HEK293 (cell line): ENCODE results near the gene PSMA2.

Experiments
- CTCF ChIA-PET: fragments of 350-600 bp; formaldehyde crosslinking; extraction: SDS; loops from one replicate; lab custom pipeline; 2021; ENCODE audit warnings: antibody characterized with exemption; lab: Yijun Ruan, JAX
- POLR2A ChIA-PET: fragments of 300-600 bp; formaldehyde crosslinking; extraction: SDS; loops from one replicate; lab custom pipeline; 2020; ENCODE audit warnings: antibody characterized with exemption, inconsistent platforms; lab: Yijun Ruan, JAX
- H3K27ac ChIP-seq: fragments of 200-500 bp; sonication (Bioruptor generic); 2 replicates; pipeline ENCODE4 v1.5.1; 2014; ENCODE audit warnings: low read depth, low read length, control low read depth, inconsistent platforms; ENCODE audit errors: extremely low read depth
- H3K36me3 ChIP-seq, 2 experiments: fragments of 200-500 bp in 1 of 2; sonication (Bioruptor generic) in 1 of 2; 1 replicate in 1 of 2; 2 replicates in 1 of 2; pipeline ENCODE4 v1.5.1; 2014 to 2017; ENCODE audit warnings: inconsistent platforms in 2 of 2, low read length in 2 of 2; ENCODE audit not compliant: control insufficient read depth in 2 of 2, insufficient read depth in 1 of 2
- H3K4me1 ChIP-seq: fragments of 200-500 bp; sonication (Bioruptor generic); 2 replicates; pipeline ENCODE4 v1.5.1; 2014; ENCODE audit warnings: mild to moderate bottlenecking, low read length, inconsistent platforms; ENCODE audit not compliant: control insufficient read depth, insufficient read depth
- H3K4me3 ChIP-seq: 2 replicates; pipeline ENCODE4 v1.5.1; 2011; ENCODE audit warnings: low read depth, mild to moderate bottlenecking, control low read depth, low read length, moderate library complexity
- H3K9me3 ChIP-seq: fragments of 200-500 bp; sonication (Bioruptor generic); 2 replicates; pipeline ENCODE4 v1.5.1; 2014; ENCODE audit warnings: low read depth, low read length, inconsistent platforms; ENCODE audit not compliant: control insufficient read depth, insufficient read depth
- GFI1B ChIP-seq: fragments of 450-650 bp; formaldehyde crosslinking; IDR thresholded peaks from 2 replicates; pipeline ENCODE4 v1.5.1; 2016; ENCODE audit warnings: missing biosample characterization, missing genetic modification characterization
- GLIS1 ChIP-seq: fragments of 450-650 bp; formaldehyde crosslinking; IDR thresholded peaks from 2 replicates; pipeline ENCODE4 v1.5.1; 2016; ENCODE audit warnings: missing biosample characterization, missing genetic modification characterization
- KLF7 ChIP-seq: fragments of 450-650 bp; formaldehyde crosslinking; IDR thresholded peaks from 2 replicates; pipeline ENCODE4 v1.5.1; 2016; ENCODE audit warnings: missing biosample characterization, missing genetic modification characterization, borderline replicate concordance
- PATZ1 ChIP-seq: fragments of 450-650 bp; formaldehyde crosslinking; IDR thresholded peaks from 2 replicates; pipeline ENCODE4 v1.5.1; 2016; ENCODE audit warnings: missing biosample characterization, missing genetic modification characterization
- TRIM28 ChIP-seq: IDR thresholded peaks from 2 replicates; pipeline ENCODE4 v1.6.1; 2011; ENCODE audit warnings: low read length, control low read depth, borderline replicate concordance
- WT1 ChIP-seq: fragments of 450-650 bp; formaldehyde crosslinking; IDR thresholded peaks from 2 replicates; pipeline ENCODE4 v1.5.1; 2016; ENCODE audit warnings: missing biosample characterization, missing genetic modification characterization
- ZBTB49 ChIP-seq: fragments of 450-650 bp; formaldehyde crosslinking; IDR thresholded peaks from 2 replicates; pipeline ENCODE4 v1.5.1; 2016; ENCODE audit warnings: missing biosample characterization, missing genetic modification characterization, low read depth
- ZNF155 ChIP-seq: fragments of 450-650 bp; formaldehyde crosslinking; IDR thresholded peaks from 2 replicates; pipeline ENCODE4 v1.5.1; 2016; ENCODE audit warnings: missing biosample characterization, missing genetic modification characterization
- ZNF23 ChIP-seq: fragments of 450-650 bp; formaldehyde crosslinking; IDR thresholded peaks from 2 replicates; pipeline ENCODE4 v1.5.1; 2016; ENCODE audit warnings: missing biosample characterization, missing genetic modification characterization, borderline replicate concordance
- ZNF366 ChIP-seq: fragments of 450-650 bp; formaldehyde crosslinking; conservative IDR thresholded peaks from 2 replicates; pipeline ENCODE4 v1.5.1; 2016; ENCODE audit warnings: missing biosample characterization, missing genetic modification characterization
- ZNF48 ChIP-seq: fragments of 450-650 bp; formaldehyde crosslinking; IDR thresholded peaks from 2 replicates; pipeline ENCODE4 v1.5.1; 2016; ENCODE audit warnings: missing biosample characterization, missing genetic modification characterization
- ZNF488 ChIP-seq: fragments of 450-650 bp; formaldehyde crosslinking; IDR thresholded peaks from 2 replicates; pipeline ENCODE4 v1.5.1; 2016; ENCODE audit warnings: missing biosample characterization, missing genetic modification characterization
- ZNF530 ChIP-seq: fragments of 450-650 bp; formaldehyde crosslinking; IDR thresholded peaks from 2 replicates; pipeline ENCODE4 v1.5.1; 2016; ENCODE audit warnings: low read depth, missing biosample characterization, missing genetic modification characterization
- ZNF558 ChIP-seq: fragments of 450-650 bp; formaldehyde crosslinking; IDR thresholded peaks from 2 replicates; pipeline ENCODE4 v1.5.1; 2016; ENCODE audit warnings: missing biosample characterization, missing genetic modification characterization
- ZNF585B ChIP-seq: fragments of 450-650 bp; formaldehyde crosslinking; IDR thresholded peaks from 2 replicates; pipeline ENCODE4 v1.5.1; 2016; ENCODE audit warnings: missing biosample characterization, missing genetic modification characterization
- ZNF600 ChIP-seq: fragments of 450-650 bp; formaldehyde crosslinking; IDR thresholded peaks from 2 replicates; pipeline ENCODE4 v1.5.1; 2016; ENCODE audit warnings: missing biosample characterization, missing genetic modification characterization
- ZNF610 ChIP-seq: fragments of 450-650 bp; formaldehyde crosslinking; IDR thresholded peaks from 2 replicates; pipeline ENCODE4 v1.5.1; 2016; ENCODE audit warnings: missing biosample characterization, missing genetic modification characterization, borderline replicate concordance
- ZNF629 ChIP-seq: fragments of 450-650 bp; formaldehyde crosslinking; IDR thresholded peaks from 2 replicates; pipeline ENCODE4 v1.5.1; 2017; ENCODE audit warnings: missing biosample characterization, missing genetic modification characterization
- ZNF645 ChIP-seq: fragments of 450-650 bp; formaldehyde crosslinking; IDR thresholded peaks from 2 replicates; pipeline ENCODE4; 2016; ENCODE audit warnings: missing biosample characterization, missing genetic modification characterization
- ZNF707 ChIP-seq: fragments of 450-650 bp; formaldehyde crosslinking; IDR thresholded peaks from 2 replicates; pipeline ENCODE4 v1.5.1; 2016; ENCODE audit warnings: missing biosample characterization, missing genetic modification characterization
- ZSCAN16 ChIP-seq: fragments of 450-650 bp; formaldehyde crosslinking; IDR thresholded peaks from 2 replicates; pipeline ENCODE4 v1.5.1; 2016; ENCODE audit warnings: missing biosample characterization, missing genetic modification characterization
- TF ChIP-seq, protein P1 (sequence below): fragments of 450-650 bp; formaldehyde crosslinking; IDR thresholded peaks from 2 replicates; pipeline ENCODE4 v1.5.1; 2016; ENCODE audit warnings: missing biosample characterization, missing genetic modification characterization, borderline replicate concordance
- TF ChIP-seq, protein P2 (sequence below): fragments of 450-650 bp; formaldehyde crosslinking; IDR thresholded peaks from 2 replicates; pipeline ENCODE4 v1.5.1; 2017; ENCODE audit warnings: missing biosample characterization, mild to moderate bottlenecking, missing genetic modification characterization, moderate library complexity

The PSMA2 gene

GRCh38 chr7:42926204-42926603 lies 5.8 kb downstream of the PSMA2 start:
- CTCF ChIA-PET: interaction anchor here (0.6 kb wide), 3 partner anchors 13 to 999 kb away, joined by 3 to 5 read pairs (median 4); no protein-coding TSS in a partner anchor
- no peaks in the 10 kb centered on the region for H3K4me1 ChIP-seq

GRCh38 chr7:42925630-42926029 lies 6.3 kb downstream of the PSMA2 start:
- Histone ChIP-seq H3K27ac (no peak overlapping the region), H3K36me3 (peaks cover 63 to 69% of the 10 kb centered on the region in 2 experiments), H3K9me3 (no peaks in the 10 kb centered on the region), H3K4me3 (no peak overlapping the region), H3K4me1 (no peaks in the 10 kb centered on the region)
- ChIA-PET POLR2A (no interaction called here), CTCF (interaction anchor here (0.6 kb wide), 1 partner anchor 1000 kb away, joined by 5 read pairs; no protein-coding TSS in a partner anchor)
- TF ChIP-seq PATZ1 (tag by site-specific recombination) (no peak), ZNF558 (tag by site-specific recombination) (no peak), GFI1B (no peak), KLF7 (no peak), TRIM28 (no peak), ZNF610 (tag by site-specific recombination) (no peak), WT1 (tag by site-specific recombination) (no peak), ZNF488 (tag by site-specific recombination) (no peak), ZNF585B (tag by site-specific recombination) (no peak), ZNF600 (tag by site-specific recombination) (no peak)

More at GRCh38 chr7:42926204-42926603, 5.8 kb downstream of the PSMA2 start:
- Histone ChIP-seq H3K27ac (no peak overlapping the region), H3K36me3 (peaks cover 57 to 63% of the 10 kb centered on the region in 2 experiments), H3K4me3 (no peak overlapping the region), H3K9me3 (no peaks in the 10 kb centered on the region)
- no peak for TF ChIP-seq ZNF23 (tag by site-specific recombination)
- TF ChIP-seq GLIS1: no peak
- no peak for TF ChIP-seq ZNF530 (tag by site-specific recombination)
- no peak for TF ChIP-seq ZBTB49
- TF ChIP-seq ZSCAN16 (tag by site-specific recombination): no peak
- no peak for TF ChIP-seq ZNF155
- TF ChIP-seq ZNF645: no peak
- TF ChIP-seq, protein P1, sequence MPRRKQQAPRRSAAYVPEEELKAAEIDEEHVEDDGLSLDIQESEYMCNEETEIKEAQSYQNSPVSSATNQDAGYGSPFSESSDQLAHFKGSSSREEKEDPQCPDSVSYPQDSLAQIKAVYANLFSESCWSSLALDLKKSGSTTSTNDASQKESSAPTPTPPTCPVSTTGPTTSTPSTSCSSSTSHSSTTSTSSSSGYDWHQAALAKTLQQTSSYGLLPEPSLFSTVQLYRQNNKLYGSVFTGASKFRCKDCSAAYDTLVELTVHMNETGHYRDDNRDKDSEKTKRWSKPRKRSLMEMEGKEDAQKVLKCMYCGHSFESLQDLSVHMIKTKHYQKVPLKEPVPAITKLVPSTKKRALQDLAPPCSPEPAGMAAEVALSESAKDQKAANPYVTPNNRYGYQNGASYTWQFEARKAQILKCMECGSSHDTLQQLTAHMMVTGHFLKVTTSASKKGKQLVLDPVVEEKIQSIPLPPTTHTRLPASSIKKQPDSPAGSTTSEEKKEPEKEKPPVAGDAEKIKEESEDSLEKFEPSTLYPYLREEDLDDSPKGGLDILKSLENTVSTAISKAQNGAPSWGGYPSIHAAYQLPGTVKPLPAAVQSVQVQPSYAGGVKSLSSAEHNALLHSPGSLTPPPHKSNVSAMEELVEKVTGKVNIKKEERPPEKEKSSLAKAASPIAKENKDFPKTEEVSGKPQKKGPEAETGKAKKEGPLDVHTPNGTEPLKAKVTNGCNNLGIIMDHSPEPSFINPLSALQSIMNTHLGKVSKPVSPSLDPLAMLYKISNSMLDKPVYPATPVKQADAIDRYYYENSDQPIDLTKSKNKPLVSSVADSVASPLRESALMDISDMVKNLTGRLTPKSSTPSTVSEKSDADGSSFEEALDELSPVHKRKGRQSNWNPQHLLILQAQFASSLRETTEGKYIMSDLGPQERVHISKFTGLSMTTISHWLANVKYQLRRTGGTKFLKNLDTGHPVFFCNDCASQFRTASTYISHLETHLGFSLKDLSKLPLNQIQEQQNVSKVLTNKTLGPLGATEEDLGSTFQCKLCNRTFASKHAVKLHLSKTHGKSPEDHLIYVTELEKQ: no peak
- TF ChIP-seq ZNF707 (tag by site-specific recombination): no peak
- TF ChIP-seq, protein P2, sequence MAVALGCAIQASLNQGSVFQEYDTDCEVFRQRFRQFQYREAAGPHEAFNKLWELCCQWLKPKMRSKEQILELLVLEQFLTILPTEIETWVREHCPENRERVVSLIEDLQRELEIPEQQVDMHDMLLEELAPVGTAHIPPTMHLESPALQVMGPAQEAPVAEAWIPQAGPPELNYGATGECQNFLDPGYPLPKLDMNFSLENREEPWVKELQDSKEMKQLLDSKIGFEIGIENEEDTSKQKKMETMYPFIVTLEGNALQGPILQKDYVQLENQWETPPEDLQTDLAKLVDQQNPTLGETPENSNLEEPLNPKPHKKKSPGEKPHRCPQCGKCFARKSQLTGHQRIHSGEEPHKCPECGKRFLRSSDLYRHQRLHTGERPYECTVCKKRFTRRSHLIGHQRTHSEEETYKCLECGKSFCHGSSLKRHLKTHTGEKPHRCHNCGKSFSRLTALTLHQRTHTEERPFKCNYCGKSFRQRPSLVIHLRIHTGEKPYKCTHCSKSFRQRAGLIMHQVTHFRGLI (tag by site-specific recombination): no peak
- TF ChIP-seq ZNF610 (tag by site-specific recombination): no peak
- no peak for TF ChIP-seq ZNF48
- no peak for TF ChIP-seq ZNF629
- TF ChIP-seq ZNF366 (tag by site-specific recombination): no peak
- POLR2A ChIA-PET: interaction anchor here (1.1 kb wide), 1 partner anchor 15 kb away, joined by 3 read pairs; no protein-coding TSS in a partner anchor
